ENCODE results near the gene S100A3.
"Not testable (repeated sequence)": the region's sequence is repeated elsewhere in the genome, so short reads cannot be mapped to it uniquely, and the experiment has no call there.

S100A3 gene

DNA sequence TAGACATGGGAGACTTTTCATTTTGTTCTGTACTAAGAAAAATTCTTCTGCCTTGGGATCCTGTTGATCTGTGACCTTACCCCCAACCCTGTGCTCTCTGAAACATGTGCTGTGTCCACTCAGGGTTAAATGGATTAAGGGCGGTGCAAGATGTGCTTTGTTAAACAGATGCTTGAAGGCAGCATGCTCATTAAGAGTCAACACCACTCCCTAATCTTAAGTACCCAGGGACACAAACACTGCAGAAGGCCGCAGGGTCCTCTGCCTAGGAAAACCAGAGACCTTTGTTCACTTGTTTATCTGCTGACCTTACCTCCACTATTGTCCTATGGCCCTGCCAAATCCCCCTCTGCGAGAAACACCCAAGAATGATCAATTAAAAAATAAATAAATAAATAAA, 34.5 kb upstream of the S100A3 start:
- not testable (repeated sequence) for H3K27me3 ChIP-seq (ENCODE audit: insufficient read depth, low read length); H3K9me3 ChIP-seq (ENCODE audit: insufficient read depth, low read depth, low read length); H3K36me3 ChIP-seq (ENCODE audit: insufficient read depth, low read length); H3K27ac ChIP-seq (ENCODE audit: low read depth, low read length); H3K4me3 ChIP-seq (ENCODE audit: low read length); H3K9ac ChIP-seq (ENCODE audit: low read depth, low read length)
- H3K4me1 ChIP-seq (ENCODE audit: insufficient read depth, low read length), result peaks cover 12% of the 10 kb centered on the region; the same call in 1 of the 2 replicates
- WGBS, result 63% methylated on average over 1 of the region's 3 CpGs

DNA sequence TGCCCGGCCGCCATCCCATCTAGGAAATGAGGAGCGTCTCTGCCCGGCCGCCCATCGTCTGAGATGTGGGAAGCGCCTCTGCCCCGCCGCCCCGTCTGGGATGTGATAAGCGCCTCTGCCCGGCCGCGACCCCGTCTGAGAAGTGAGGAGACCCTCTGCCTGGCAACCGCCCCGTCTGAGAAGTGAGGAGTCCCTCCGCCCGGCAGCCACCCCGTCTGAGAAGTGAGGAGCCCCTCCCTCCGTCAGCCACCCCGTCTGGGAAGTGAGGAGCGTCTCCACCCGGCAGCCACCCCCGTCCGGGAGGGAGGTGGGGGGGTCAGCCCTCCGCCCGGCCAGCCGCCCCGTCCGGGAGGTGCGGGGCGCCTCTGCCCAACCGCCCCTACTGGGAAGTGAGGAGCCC, 33.8 kb upstream of the S100A3 start:
- not testable (repeated sequence) for H3K27ac ChIP-seq (ENCODE audit: low read depth, low read length); H3K36me3 ChIP-seq (ENCODE audit: insufficient read depth, low read length); H3K27me3 ChIP-seq (ENCODE audit: insufficient read depth, low read length); H3K9me3 ChIP-seq (ENCODE audit: insufficient read depth, low read depth, low read length); H3K4me3 ChIP-seq (ENCODE audit: low read length); H3K9ac ChIP-seq (ENCODE audit: low read depth, low read length)
- WGBS, result 97% methylated on average over 34 of the region's 34 CpGs
- peaks cover 19% of the 10 kb centered on the region; the same call in 1 of the 2 replicates for H3K4me1 ChIP-seq (ENCODE audit: insufficient read depth, low read length)

DNA sequence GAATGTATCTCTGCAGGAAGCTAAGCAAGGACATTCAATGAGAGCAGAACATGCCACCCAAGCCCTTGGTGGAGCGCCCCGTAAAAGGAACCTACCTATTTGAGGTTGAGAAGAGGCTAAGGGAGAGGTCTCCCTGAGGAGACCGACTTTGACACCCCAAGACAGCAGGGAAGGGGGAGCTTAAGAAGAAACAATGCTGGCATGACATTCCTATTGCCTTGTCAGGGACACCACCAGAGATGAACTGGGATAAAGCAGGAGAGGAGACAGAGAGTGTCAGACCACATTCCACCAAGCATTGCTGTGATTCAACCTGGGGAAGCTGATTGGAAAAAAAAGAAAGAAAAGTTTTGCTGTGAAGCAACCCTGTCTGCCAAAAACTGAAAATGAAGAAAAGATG, 29.9 kb upstream of the S100A3 start:
- H3K4me1 ChIP-seq (ENCODE audit: insufficient read depth, low read length), result peaks cover 18% of the 10 kb centered on the region; the same call in 1 of the 2 replicates
- no peaks in the 10 kb centered on the region for H3K36me3 ChIP-seq (ENCODE audit: insufficient read depth, low read length)
- 86% methylated on average over 3 of the region's 3 CpGs for WGBS
- peaks cover 3% of the 10 kb centered on the region; the same call in 1 of the 2 replicates for H3K9me3 ChIP-seq (ENCODE audit: insufficient read depth, low read depth, low read length)
- no peaks in the 10 kb centered on the region for H3K27me3 ChIP-seq (ENCODE audit: insufficient read depth, low read length)
- peak overlapping the region; percentile 39; the same call in 1 of the 2 replicates for H3K27ac ChIP-seq (ENCODE audit: low read depth, low read length)
- no peak overlapping the region for H3K9ac ChIP-seq (ENCODE audit: low read depth, low read length)
- H3K4me3 ChIP-seq (ENCODE audit: low read length), result no peak overlapping the region

DNA sequence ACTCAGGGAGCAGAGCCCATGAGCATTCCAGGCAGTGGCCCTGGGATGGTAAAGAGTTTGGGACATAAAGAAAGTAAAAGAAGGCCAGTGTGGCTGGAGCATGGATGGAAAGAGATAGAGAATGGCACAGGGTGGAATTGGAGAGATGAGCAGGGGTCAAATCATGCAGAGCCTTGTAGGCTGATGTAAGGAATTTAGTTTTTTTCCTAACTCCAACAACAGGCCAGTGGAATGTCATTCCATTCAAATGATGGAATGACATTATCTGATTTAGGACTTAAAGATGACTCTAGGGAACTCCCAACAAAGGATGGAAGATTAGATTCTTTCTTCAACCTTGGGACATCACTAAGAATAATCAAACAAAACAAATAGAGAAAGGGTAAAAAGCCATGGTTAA, 29.4 kb upstream of the S100A3 start:
- H3K9ac ChIP-seq (ENCODE audit: low read depth, low read length), result no peak overlapping the region
- H3K36me3 ChIP-seq (ENCODE audit: insufficient read depth, low read length), result no peaks in the 10 kb centered on the region
- no peaks in the 10 kb centered on the region for H3K27me3 ChIP-seq (ENCODE audit: insufficient read depth, low read length)
- H3K4me1 ChIP-seq (ENCODE audit: insufficient read depth, low read length), result peaks cover 16% of the 10 kb centered on the region; the same call in 1 of the 2 replicates
- peaks cover 3% of the 10 kb centered on the region; the same call in 1 of the 2 replicates for H3K9me3 ChIP-seq (ENCODE audit: insufficient read depth, low read depth, low read length)
- H3K4me3 ChIP-seq (ENCODE audit: low read length), result no peak overlapping the region
- H3K27ac ChIP-seq (ENCODE audit: low read depth, low read length), result no peak overlapping the region; the same call in 1 of the 2 replicates

DNA sequence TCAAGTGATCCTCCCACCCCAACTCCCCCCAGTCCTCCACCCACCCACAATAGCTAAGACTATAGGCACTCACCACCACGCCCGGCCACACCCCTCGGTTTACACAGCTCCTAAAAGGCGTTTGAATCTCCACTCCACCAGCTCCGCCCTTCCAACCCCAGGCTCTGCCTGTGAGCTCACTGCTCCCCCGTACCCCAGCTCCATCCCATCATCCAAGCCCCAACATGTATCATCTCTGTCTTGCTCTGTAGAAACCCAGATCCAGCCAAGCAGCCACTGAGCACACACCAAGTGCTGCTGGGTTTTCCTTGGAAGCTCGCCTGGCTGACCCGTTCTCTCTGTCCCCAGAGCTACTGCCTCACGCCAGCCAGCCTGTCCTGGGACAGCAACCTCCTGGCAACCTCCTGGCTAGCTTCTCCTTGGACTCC, 28.6 kb upstream of the S100A3 start:
- H3K4me1 ChIP-seq (ENCODE audit: insufficient read depth, low read length), result peaks cover 16% of the 10 kb centered on the region; the same call in 1 of the 2 replicates
- no peak overlapping the region for H3K9ac ChIP-seq (ENCODE audit: low read depth, low read length)
- H3K4me3 ChIP-seq (ENCODE audit: low read length), result no peak overlapping the region
- 74% methylated on average over 9 of the region's 9 CpGs for WGBS
- H3K36me3 ChIP-seq (ENCODE audit: insufficient read depth, low read length), result no peaks in the 10 kb centered on the region
- H3K27me3 ChIP-seq (ENCODE audit: insufficient read depth, low read length), result no peaks in the 10 kb centered on the region
- peaks cover 3% of the 10 kb centered on the region; the same call in 1 of the 2 replicates for H3K9me3 ChIP-seq (ENCODE audit: insufficient read depth, low read depth, low read length)
- no peak overlapping the region for H3K27ac ChIP-seq (ENCODE audit: low read depth, low read length)

DNA sequence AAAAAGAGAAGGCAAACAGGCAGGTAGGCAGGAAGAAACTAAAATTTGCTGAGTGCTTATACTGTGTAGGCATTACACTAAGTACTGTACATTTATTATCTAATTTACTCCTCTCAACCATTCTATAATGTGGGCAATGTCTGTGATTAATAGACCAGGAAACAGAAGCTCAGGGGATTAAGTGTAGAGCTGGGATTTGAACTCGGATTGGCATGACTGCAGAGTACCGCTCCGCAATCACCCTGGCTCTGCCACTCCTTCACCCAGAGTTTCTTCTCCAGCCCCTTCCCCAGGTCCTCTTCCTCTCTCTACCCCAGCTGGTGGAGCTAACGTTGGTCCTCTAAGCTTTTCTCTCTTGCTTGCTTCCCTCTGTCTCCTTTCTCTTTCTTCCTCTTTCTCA, 28.1 kb upstream of the S100A3 start:
- no peak overlapping the region for H3K4me3 ChIP-seq (ENCODE audit: low read length)
- no peak overlapping the region for H3K27ac ChIP-seq (ENCODE audit: low read depth, low read length)
- 75% methylated on average over 4 of the region's 4 CpGs for WGBS
- peaks cover 3% of the 10 kb centered on the region; the same call in 1 of the 2 replicates for H3K9me3 ChIP-seq (ENCODE audit: insufficient read depth, low read depth, low read length)
- no peaks in the 10 kb centered on the region for H3K36me3 ChIP-seq (ENCODE audit: insufficient read depth, low read length)
- H3K27me3 ChIP-seq (ENCODE audit: insufficient read depth, low read length), result no peaks in the 10 kb centered on the region
- H3K4me1 ChIP-seq (ENCODE audit: insufficient read depth, low read length), result peaks cover 16% of the 10 kb centered on the region; the same call in 1 of the 2 replicates
- no peak overlapping the region for H3K9ac ChIP-seq (ENCODE audit: low read depth, low read length)

DNA sequence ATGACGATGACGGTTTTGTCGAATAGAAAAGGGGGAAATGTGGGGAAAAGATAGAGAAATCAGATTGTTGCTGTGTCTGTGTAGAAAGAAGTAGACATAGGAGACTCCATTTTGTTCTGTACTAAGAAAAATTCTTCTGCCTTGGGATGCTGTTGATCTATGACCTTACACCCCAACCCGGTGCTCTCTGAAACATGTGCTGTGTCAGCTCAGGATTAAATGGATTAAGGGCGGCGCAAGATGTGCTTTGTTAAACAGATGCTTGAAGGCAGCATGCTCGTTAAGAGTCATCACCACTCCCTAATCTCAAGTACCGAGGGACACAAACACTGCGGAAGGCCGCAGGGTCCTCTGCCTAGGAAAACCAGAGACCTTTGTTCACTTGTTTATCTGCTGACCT, 26.4 kb upstream of the S100A3 start:
- H3K4me3 ChIP-seq (ENCODE audit: low read length); H3K27ac ChIP-seq (ENCODE audit: low read depth, low read length); H3K9ac ChIP-seq (ENCODE audit: low read depth, low read length); H3K36me3 ChIP-seq (ENCODE audit: insufficient read depth, low read length); H3K9me3 ChIP-seq (ENCODE audit: insufficient read depth, low read depth, low read length); H3K27me3 ChIP-seq (ENCODE audit: insufficient read depth, low read length): not testable (repeated sequence)
- peaks cover 16% of the 10 kb centered on the region; the same call in 1 of the 2 replicates for H3K4me1 ChIP-seq (ENCODE audit: insufficient read depth, low read length)
- WGBS, result 96% methylated on average over 6 of the region's 10 CpGs

DNA sequence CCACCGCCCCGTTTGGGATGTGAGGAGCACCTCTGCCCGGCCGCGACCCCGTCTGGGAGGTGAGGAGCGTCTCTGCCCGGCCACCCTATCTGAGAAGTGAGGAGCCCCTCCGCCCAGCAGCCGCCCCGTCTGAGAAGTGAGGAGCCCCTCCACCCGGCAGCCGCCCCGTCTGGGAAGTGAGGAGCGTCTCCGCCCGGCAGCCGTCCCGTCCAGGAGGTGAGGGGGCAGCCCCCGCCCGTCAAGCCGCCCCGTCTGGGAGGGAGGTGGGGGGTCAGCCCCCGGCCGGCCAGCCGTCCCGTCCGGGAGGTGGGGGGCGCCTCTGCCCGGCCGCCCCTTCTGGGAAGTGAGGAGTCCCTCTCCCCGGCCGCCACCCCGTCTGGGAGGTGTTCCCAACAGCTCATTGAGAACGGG, 26.0 kb upstream of the S100A3 start:
- not testable (repeated sequence) for H3K27ac ChIP-seq (ENCODE audit: low read depth, low read length); H3K36me3 ChIP-seq (ENCODE audit: insufficient read depth, low read length); H3K9me3 ChIP-seq (ENCODE audit: insufficient read depth, low read depth, low read length); H3K4me3 ChIP-seq (ENCODE audit: low read length); H3K9ac ChIP-seq (ENCODE audit: low read depth, low read length); H3K27me3 ChIP-seq (ENCODE audit: insufficient read depth, low read length)
- peaks cover 16% of the 10 kb centered on the region; the same call in 1 of the 2 replicates for H3K4me1 ChIP-seq (ENCODE audit: insufficient read depth, low read length)
- 92% methylated on average over 35 of the region's 35 CpGs for WGBS

DNA sequence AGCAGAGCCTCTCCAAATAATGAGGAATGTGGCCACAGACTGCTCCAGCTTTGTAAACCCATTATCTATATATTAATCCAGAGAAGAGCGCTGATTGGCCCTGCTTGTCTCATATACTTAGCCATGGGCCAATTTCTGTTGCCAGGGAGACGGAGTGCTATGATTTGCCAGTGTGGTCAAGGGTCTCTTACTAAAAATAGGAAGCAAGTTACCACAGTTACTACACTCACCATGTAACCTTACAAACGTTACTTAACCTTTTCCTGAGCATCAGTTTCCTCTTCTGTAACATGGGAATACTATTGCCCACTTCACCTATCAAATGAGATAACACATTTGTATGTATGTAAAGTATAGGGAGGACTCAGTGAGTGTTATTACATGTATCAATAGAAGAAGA, 24.3 kb upstream of the S100A3 start:
- H3K9me3 ChIP-seq (ENCODE audit: insufficient read depth, low read depth, low read length), result peaks cover 3% of the 10 kb centered on the region; the same call in 1 of the 2 replicates
- no peak overlapping the region for H3K9ac ChIP-seq (ENCODE audit: low read depth, low read length)
- no peak overlapping the region for H3K4me3 ChIP-seq (ENCODE audit: low read length)
- no peaks in the 10 kb centered on the region for H3K27me3 ChIP-seq (ENCODE audit: insufficient read depth, low read length)
- H3K27ac ChIP-seq (ENCODE audit: low read depth, low read length), result no peak overlapping the region
- peaks cover 8% of the 10 kb centered on the region for H3K4me1 ChIP-seq (ENCODE audit: insufficient read depth, low read length)
- H3K36me3 ChIP-seq (ENCODE audit: insufficient read depth, low read length), result no peaks in the 10 kb centered on the region
- WGBS, result 94% methylated on average over 3 of the region's 3 CpGs

DNA sequence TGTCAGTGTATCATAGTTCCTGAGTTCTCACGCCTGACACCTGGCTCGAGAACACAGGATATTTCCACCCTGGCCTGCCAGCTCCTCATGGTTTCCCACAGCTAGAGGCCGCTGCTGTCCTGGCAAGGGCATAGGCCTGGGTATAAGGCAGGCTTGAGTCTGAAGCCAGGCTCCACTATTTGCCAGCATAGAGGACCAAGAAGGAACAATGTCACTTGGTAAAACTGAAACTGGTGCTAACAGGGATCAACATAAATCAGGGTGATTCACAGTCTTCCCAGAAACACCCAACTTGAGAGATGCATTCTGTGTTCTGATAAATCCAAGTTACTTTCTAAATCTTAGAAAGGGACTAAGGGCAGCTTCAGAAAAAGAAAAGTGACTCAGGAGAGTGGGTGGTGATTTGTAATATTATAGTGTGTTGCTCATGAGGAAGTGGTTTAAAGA, 23.5 kb upstream of the S100A3 start:
- Histone ChIP-seq H3K9me3 (ENCODE audit: insufficient read depth, low read depth, low read length) (peaks cover 3% of the 10 kb centered on the region; the same call in 1 of the 2 replicates), H3K4me3 (ENCODE audit: low read length) (no peak overlapping the region), H3K36me3 (ENCODE audit: insufficient read depth, low read length) (no peaks in the 10 kb centered on the region), H3K27me3 (ENCODE audit: insufficient read depth, low read length) (no peaks in the 10 kb centered on the region), H3K4me1 (ENCODE audit: insufficient read depth, low read length) (peaks cover 8% of the 10 kb centered on the region), H3K9ac (ENCODE audit: low read depth, low read length) (no peak overlapping the region), H3K27ac (ENCODE audit: low read depth, low read length) (no peak overlapping the region)
- 48% methylated on average over 3 of the region's 3 CpGs for WGBS

DNA sequence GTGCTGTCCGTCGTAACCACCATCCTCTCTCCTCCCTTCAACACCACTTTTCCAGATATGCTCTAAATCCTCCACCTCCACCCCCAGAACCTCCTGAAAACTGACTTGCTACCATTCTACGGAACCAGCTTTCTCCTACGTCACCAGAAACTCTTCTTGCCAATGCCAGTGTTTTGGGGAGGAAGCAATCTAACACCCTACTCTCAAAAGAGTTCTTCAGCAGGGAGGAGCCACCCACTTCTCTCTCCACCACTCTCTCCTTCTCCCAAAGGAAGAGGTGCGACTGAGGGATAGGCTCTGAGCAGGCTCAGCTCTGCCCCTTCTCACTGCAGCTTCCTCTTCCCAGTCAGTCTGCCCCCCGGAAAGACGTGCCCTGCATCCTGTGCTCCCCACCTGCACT, 22.6 kb upstream of the S100A3 start:
- H3K9ac ChIP-seq (ENCODE audit: low read depth, low read length), result no peak overlapping the region
- no peak overlapping the region for H3K4me3 ChIP-seq (ENCODE audit: low read length)
- H3K36me3 ChIP-seq (ENCODE audit: insufficient read depth, low read length), result no peaks in the 10 kb centered on the region
- no peaks in the 10 kb centered on the region for H3K27me3 ChIP-seq (ENCODE audit: insufficient read depth, low read length)
- 84% methylated on average over 7 of the region's 7 CpGs for WGBS
- H3K27ac ChIP-seq (ENCODE audit: low read depth, low read length), result no peak overlapping the region
- peaks cover 3% of the 10 kb centered on the region; the same call in 1 of the 2 replicates for H3K9me3 ChIP-seq (ENCODE audit: insufficient read depth, low read depth, low read length)
- peaks cover 16% of the 10 kb centered on the region for H3K4me1 ChIP-seq (ENCODE audit: insufficient read depth, low read length)

DNA sequence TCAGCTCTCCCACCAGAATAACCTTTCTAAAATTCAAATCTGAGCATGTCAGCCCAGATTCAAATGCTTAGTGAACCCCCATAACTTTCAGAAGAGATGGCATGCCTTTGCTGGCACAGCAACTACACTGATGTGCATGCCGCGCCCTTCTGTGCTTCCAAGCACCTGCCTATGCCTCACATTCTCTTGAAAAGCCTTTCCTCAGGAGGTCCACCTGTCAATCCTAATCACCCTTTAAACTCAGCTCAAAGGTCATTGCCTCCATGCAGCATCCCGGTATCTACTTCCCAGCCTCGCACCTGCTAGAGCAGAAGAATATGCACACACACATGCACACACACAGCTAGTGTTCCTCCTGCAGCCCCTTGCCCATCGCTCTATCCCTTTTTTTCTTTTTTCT, 21.8 kb upstream of the S100A3 start:
- no peak overlapping the region for H3K27ac ChIP-seq (ENCODE audit: low read depth, low read length)
- 96% methylated on average over 5 of the region's 5 CpGs for WGBS

More for the DNA sequence above, 21.8 kb upstream of the S100A3 start:
- H3K4me3 ChIP-seq (ENCODE audit: low read length), result no peak overlapping the region
- no peaks in the 10 kb centered on the region for H3K27me3 ChIP-seq (ENCODE audit: insufficient read depth, low read length)
- no peaks in the 10 kb centered on the region for H3K36me3 ChIP-seq (ENCODE audit: insufficient read depth, low read length)
- H3K9me3 ChIP-seq (ENCODE audit: insufficient read depth, low read depth, low read length), result peaks cover 3% of the 10 kb centered on the region; the same call in 1 of the 2 replicates
- no peak overlapping the region for H3K9ac ChIP-seq (ENCODE audit: low read depth, low read length)
- H3K4me1 ChIP-seq (ENCODE audit: insufficient read depth, low read length), result peaks cover 23% of the 10 kb centered on the region

Data from HUES64 (cell line).